VCaP (cell line): ENCODE data around the gene MGME1.
A peak's percentile ranks its signal among the peaks of the same experiment; 100 is the strongest.
"Not testable (repeated sequence)": the region's sequence is repeated elsewhere in the genome, so short reads cannot be mapped to it uniquely, and the experiment has no call there.

Experiments
- H3K27ac ChIP-seq: fragments of 450-650 bp; 2 replicates; pipeline ENCODE4 v1.5.1; 2017
- TF ChIP-seq, protein P1 (sequence below): fragments of 450-650 bp; conservative IDR thresholded peaks from 2 replicates; pipeline ENCODE4 v1.5.1; 2017; ENCODE audit warnings: mild to moderate bottlenecking, moderate library complexity

Gene MGME1

DNA sequence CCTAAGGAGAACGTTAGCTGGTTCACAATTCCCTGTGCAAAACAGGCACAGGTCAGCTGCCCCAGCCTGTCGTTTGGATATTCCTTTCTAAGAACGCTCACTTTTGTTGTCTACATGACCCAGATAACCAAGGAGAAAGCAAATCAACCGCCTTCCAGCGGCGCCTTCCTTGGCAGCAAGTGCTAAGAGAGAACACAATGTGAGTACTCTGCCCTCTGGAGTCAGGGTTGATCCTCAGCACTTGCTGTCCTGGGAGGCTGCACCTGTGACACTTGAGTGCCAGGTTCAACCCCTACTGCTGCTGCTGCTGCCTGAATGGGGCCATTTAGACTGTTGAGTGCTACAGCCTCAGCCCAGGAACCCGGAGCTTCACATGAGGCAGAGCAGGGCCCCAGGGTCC lies 52.1 kb downstream of the MGME1 start:
- TF ChIP-seq, protein P1, sequence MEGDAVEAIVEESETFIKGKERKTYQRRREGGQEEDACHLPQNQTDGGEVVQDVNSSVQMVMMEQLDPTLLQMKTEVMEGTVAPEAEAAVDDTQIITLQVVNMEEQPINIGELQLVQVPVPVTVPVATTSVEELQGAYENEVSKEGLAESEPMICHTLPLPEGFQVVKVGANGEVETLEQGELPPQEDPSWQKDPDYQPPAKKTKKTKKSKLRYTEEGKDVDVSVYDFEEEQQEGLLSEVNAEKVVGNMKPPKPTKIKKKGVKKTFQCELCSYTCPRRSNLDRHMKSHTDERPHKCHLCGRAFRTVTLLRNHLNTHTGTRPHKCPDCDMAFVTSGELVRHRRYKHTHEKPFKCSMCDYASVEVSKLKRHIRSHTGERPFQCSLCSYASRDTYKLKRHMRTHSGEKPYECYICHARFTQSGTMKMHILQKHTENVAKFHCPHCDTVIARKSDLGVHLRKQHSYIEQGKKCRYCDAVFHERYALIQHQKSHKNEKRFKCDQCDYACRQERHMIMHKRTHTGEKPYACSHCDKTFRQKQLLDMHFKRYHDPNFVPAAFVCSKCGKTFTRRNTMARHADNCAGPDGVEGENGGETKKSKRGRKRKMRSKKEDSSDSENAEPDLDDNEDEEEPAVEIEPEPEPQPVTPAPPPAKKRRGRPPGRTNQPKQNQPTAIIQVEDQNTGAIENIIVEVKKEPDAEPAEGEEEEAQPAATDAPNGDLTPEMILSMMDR = no peak
- H3K27ac ChIP-seq = no peak overlapping the region

DNA sequence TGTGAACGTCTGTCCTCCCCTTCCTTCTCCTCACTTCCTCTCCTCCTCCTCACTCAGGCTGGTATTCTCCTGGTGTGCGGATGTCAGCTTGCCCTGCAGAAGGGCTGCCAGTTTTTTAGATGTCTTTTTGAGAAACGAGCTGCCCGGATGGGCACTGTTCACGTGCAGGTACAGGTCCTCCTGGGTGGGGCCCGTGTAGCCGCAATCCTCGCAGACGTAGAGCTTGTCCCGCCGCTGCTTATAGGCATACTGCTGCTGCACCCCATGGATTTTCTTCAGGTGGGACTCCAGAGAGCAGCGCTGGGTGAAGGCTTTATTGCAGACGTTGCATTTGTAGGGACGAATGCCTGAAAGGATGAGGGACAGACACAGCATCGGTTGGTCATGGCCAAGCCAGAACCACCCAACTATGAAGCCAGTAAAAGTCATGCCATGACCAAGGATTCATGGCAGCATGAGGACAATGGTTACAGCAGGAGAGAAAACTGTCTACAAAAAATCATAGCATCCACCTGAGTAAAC lies 55.8 kb downstream of the MGME1 start:
- TF ChIP-seq, protein P1 = no peak
- no peak overlapping the region for H3K27ac ChIP-seq

GRCh38 chr20:18027011-18027410 lies 58.2 kb downstream of the MGME1 start:
- H3K27ac ChIP-seq = not testable (repeated sequence)

- TF ChIP-seq, protein P1 = no peak
These were observed 61.2 kb downstream of the MGME1 start for GRCh38 chr20:18030020-18030419.

DNA sequence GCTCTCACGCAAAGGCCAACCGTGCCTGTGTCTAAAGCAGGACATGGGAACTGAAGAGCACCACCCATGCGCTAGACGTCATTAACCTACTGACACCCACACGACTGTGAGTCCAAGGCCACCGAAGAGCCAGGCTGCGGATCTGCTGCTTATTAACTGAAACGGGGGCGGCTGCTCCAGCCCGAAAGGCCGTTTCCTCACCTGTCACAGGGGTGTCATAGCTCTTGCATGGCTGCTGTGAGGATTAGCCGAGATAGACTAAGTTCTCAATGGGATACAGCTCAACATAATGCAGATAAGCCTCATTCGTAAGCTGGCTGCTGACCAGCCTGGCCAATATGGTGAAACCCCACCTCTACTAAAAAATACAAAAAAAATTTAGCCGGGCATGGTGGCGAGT lies 62.2 kb downstream of the MGME1 start:
- TF ChIP-seq, protein P1 = no peak

More at GRCh38 chr20:18030020-18030419, 61.2 kb downstream of the MGME1 start:
- no peak overlapping the region for H3K27ac ChIP-seq

DNA sequence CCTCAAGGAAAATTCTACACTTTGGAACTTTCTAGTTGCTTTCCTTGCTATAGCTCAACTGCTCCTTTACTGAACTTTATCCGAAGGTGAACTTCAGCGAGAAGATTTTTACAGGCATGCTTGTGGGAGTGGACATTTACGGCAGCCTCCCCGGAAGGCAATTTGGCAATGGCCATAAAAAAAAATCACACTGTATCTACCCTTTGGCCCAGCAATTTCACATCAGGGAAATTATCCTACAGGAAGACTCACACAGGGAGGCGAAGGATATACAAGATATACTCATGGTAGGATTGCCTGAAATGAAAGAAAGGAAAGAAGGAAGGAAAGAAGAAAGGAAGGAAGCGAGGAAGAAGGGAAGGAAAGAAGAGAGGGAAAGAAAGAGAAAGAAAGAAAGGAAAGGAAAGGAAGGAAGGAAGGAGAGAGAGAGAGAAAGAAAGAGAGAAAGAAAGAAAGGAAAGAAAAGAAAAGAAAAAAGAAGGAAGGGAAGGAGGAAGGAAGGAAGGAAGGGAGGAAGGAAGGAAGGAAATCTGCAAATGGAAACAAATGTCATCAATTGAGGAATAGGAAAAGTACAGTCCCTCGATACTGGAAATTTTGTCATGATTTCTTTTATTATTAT lies 63.2 kb downstream of the MGME1 start:
- TF ChIP-seq, protein P1 = no peak
- H3K27ac ChIP-seq = no peak overlapping the region

More for the DNA sequence above, 62.2 kb downstream of the MGME1 start:
- no peak overlapping the region for H3K27ac ChIP-seq

DNA sequence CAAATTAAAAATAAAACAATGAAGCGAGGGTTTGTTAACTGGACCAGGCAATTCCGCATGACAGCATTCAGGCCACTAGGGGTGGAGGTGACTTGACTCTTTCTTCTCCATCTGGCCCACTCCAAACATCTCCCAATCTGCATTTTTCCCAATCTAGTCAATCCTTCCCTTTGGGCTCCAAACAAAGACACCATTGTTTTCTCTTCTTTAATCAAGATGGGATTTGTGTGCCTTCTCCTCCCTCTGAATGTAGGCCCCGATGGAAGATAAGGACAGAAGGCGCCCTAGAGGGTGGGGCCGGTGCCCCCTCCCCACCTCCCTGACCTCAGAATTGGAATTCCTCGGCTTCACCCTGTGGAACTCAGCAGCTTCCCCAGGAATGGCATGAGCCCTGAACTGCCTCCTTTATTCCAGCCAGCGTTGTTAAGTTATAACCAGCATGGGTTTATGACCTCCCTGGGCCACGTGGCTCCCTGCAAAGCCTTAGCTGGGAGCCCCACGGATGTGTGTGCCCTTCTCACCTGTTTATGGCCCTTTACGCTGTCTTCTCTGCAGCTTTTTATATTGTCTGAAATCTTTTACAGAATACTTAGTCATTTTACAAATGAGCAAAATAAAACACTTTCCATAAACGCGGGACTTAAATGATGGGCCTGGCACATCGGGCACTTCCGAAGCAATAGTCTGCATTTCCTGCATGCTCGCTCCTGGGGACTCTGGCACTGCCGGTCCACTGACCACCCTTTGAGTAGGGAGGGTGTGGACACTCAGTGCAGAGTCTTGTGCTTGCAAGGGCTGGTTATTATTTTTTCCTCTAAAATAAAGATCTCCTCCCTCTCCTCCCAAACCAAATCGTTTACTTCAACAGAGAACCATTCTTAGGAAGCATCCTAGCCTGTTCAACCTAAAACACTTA lies 64.4 kb downstream of the MGME1 start:
- H3K27ac ChIP-seq = no peak overlapping the region
- TF ChIP-seq, protein P1 = 0 out of 2 replicates have a peak, but pooled peaks have one; percentile 26

DNA sequence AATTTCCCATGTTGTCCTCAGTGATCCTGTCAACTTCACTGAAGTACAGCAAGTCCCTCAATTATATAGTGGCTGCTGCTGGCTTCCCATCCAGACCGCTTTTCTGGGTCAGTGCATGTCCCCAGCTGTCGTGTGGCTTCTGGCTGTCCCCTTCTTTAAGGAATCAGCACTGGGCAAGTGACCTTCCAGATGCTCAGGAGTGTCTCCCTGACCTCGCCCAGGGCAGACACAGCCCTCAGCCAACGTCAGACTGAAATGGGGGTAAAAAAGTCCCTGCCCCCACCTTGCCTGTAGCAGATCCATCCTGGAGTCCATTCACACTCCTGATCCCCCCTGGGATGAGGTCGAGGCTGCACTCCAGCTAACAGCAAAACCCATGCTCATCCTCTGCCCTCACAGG lies 65.2 kb downstream of the MGME1 start:
- H3K27ac ChIP-seq = no peak overlapping the region
- TF ChIP-seq, protein P1 = no peak
